HUES6 (cell line): ENCODE data around the gene SVBP.

ENCODE experiments used
- H3K27ac ChIP-seq: 2 replicates; pipeline ENCODE4 v1.7.0; 2013; ENCODE audit warnings: low read depth, mild to moderate bottlenecking, low read length, inconsistent platforms
- H3K27me3 ChIP-seq: 2 replicates; pipeline ENCODE4 v1.6.1; 2013; ENCODE audit warnings: low read length; ENCODE audit not compliant: control insufficient read depth, insufficient read depth
- H3K36me3 ChIP-seq: 2 replicates; pipeline ENCODE4 v1.6.1; 2013; ENCODE audit warnings: low read length; ENCODE audit not compliant: control insufficient read depth, insufficient read depth
- H3K4me1 ChIP-seq: 2 replicates; pipeline ENCODE4 v1.6.1; 2013; ENCODE audit warnings: low read length; ENCODE audit not compliant: control insufficient read depth, insufficient read depth
- H3K4me3 ChIP-seq: 2 replicates; pipeline ENCODE4 v1.5.1; 2013; ENCODE audit warnings: low read depth, low read length
- H3K9ac ChIP-seq: one replicate; pipeline ENCODE4 v1.6.1; 2013; ENCODE audit warnings: mild to moderate bottlenecking, low read length
- H3K9me3 ChIP-seq: 2 replicates; pipeline ENCODE4 v1.6.1; 2013; ENCODE audit warnings: low read depth, low read length; ENCODE audit not compliant: control insufficient read depth, insufficient read depth

The SVBP gene

DNA sequence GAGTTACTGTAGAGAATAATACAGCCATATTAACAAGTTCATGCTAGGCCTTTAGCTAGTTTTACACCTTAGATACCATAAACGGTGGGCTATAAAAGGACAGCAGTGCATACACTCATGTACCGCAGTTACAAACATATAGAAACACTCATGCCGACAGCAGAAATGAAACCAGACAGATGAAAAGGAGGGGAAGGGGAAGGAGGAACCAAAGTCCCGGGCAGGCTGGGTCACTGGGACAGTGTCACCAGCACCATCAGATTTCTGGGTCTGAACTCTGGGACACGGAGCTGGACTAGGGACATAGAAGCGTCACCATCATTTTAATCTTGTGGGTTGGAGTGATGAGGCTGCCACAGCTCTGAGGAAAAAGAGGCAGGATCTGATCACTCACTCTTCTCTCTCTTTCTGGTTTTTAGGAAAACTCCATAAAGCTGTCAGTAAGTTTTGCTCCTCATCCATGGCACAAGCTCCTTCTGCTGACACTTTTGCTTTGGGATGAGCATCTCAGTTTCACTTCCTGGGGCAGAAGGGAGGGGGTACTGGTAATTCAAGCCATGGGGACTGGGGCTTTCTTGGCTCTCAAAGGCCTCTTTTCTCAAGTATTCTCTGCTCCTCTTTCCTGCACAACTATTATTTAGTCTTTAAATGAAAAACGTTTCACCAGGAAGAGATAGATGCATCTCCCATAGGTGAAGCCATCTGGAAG, 21.4 kb upstream of the SVBP start:
- Histone ChIP-seq H3K36me3 (peaks cover 11% of the 10 kb centered on the region; the same call in 1 of the 2 replicates), H3K9ac (no peak overlapping the region), H3K4me3 (no peak overlapping the region), H3K27ac (no peak overlapping the region), H3K4me1 (no peaks in the 10 kb centered on the region; the same call in 1 of the 2 replicates), H3K27me3 (no peaks in the 10 kb centered on the region), H3K9me3 (no peaks in the 10 kb centered on the region)

DNA sequence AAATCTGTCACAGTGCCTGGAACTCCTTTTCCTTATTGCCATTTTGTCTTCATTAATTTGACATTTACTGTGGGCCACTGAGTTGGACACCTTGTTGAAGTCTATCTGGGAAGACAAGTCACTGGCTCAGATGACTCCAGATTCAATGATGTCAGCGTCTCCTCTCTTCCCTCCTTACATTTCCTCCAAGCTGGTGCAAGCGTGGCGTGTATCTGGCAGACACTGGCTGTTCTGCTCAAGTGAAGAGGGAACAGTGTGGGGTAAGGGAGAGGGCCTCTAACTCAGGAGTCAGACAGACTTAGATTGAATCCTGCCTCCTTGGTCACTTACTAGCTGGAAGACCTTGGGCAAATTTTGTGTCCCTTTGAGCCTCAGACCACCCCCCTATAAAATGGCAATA, 20.5 kb upstream of the SVBP start:
- H3K4me1 ChIP-seq = no peaks in the 10 kb centered on the region; the same call in 1 of the 2 replicates
- no peak overlapping the region for H3K4me3 ChIP-seq
- no peak overlapping the region for H3K9ac ChIP-seq
- H3K36me3 ChIP-seq = peaks cover 4% of the 10 kb centered on the region; the same call in 1 of the 2 replicates
- no peaks in the 10 kb centered on the region for H3K27me3 ChIP-seq
- H3K9me3 ChIP-seq = no peaks in the 10 kb centered on the region
- no peak overlapping the region for H3K27ac ChIP-seq

DNA sequence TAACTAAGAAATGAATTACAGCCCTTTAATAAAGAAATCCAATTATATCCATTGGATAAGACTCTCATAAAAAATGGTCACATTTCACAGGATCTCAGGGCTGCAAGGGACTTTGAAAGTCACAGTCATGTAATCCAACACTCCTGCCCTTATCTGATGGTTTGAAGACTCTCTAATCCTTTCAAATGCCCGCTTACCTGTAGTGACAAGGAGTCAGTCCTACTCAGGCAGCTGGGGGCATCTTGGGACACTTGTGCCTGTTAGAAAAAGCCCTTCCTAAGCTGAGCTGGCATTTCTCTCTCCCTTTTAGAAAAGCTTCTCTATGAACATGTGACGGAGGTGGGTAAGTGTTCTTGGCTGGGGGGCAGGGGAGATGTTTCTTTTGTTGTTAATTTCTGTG, 18.2 kb upstream of the SVBP start:
- Histone ChIP-seq H3K36me3 (no peaks in the 10 kb centered on the region), H3K27ac (no peak overlapping the region), H3K9me3 (no peaks in the 10 kb centered on the region), H3K4me1 (peaks cover 6% of the 10 kb centered on the region; the same call in 1 of the 2 replicates), H3K9ac (no peak overlapping the region), H3K4me3 (no peak overlapping the region), H3K27me3 (no peaks in the 10 kb centered on the region)

DNA sequence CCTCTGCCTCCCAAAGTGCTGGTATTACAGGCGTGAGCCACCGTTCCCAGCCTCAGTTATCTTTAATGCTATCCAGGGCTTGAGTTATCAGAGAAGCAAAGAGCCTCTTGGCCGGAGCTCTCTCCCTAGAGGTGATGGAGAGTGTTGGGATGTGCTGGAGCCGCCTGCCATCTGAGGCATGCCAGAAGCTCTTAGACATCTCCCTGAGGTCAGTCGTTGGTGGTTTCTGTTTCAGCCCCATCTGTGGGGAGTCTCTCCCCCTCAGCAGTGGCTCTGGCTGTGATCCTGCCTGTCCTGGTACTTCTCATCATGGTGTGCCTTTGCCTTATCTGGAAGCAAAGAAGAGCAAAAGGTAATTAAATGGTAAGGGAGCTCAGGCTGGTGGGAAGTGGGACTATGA, 17.6 kb upstream of the SVBP start:
- Histone ChIP-seq H3K36me3 (no peaks in the 10 kb centered on the region), H3K4me1 (peaks cover 6% of the 10 kb centered on the region; the same call in 1 of the 2 replicates), H3K9me3 (no peaks in the 10 kb centered on the region), H3K27me3 (no peaks in the 10 kb centered on the region), H3K9ac (no peak overlapping the region), H3K4me3 (no peak overlapping the region), H3K27ac (no peak overlapping the region)

DNA sequence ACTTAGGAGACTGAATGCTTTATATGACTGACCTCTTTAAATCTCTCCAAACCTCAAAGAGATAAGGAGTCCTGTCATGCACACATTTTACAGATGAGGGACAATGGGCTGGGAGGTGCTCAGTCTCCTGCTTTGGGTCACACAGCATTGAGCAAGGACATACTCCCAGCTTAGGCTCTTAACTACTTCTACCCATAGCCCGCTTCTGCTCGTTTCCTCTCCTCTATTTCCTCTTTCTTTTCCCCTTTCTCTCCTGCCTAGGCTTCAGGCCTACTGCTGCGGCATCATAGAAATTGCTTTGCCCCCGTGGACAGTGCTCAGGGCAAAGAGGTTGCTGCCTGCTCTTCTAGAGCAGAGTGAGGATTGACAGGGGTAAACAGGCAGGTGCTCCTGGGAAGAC, 16.8 kb upstream of the SVBP start:
- no peaks in the 10 kb centered on the region for H3K36me3 ChIP-seq
- no peaks in the 10 kb centered on the region for H3K27me3 ChIP-seq
- peaks cover 6% of the 10 kb centered on the region; the same call in 1 of the 2 replicates for H3K4me1 ChIP-seq
- no peak overlapping the region for H3K9ac ChIP-seq
- no peak overlapping the region for H3K4me3 ChIP-seq
- H3K9me3 ChIP-seq = no peaks in the 10 kb centered on the region
- H3K27ac ChIP-seq = no peak overlapping the region

DNA sequence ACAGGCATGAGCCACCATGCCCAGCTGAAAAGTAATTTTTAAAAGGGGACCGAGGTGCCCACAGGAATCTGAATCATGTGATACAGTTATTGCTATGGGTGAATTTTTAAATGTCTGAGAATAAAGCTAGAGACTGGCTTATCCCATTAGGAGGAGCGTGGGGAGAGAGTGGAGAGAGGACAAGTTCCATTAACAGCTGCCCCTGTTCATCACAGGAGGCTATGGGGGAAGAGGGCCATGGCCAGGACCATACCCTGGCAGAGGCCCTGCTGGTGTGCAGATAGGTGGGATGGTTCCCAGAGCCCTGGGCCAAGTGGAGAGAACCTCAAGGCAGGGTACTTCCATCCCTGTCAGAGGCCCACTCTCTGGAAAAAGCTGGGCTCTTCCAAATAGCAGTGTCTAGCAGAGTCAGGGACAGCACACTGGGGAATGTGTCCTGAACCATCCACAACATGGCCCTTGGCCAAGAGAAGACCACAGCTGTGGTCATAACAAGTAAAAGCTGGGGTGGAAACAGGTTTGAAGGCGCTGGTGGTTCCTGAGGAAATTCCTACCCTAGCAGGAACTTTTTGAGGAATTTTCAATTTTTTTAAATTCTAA, 15.5 kb upstream of the SVBP start:
- no peak overlapping the region for H3K9ac ChIP-seq

DNA sequence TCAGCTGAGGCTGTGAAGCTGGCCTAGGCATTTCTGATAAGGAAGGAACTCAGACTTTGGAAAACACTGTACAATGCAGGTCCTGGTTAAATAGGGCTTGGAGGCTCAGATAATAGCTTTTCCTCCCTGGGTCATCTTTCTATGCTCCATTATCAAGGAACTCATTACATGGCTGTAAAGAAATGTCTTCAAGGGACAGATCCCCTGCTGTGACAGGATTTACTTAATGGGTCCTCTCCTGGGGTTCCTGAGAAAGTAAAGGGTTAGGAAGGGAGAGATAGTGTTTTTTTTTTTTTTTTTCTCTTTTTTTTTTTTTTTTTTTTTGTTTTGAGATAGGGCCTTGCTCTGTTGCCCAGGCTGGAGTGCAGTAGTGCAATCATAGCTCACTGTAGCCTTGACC, 14.1 kb upstream of the SVBP start:
- no peak overlapping the region for H3K4me3 ChIP-seq
- H3K9me3 ChIP-seq = no peaks in the 10 kb centered on the region
- H3K27me3 ChIP-seq = no peaks in the 10 kb centered on the region
- no peak overlapping the region for H3K27ac ChIP-seq
- no peak overlapping the region for H3K9ac ChIP-seq
- no peaks in the 10 kb centered on the region for H3K36me3 ChIP-seq
- H3K4me1 ChIP-seq = peaks cover 6% of the 10 kb centered on the region; the same call in 1 of the 2 replicates

More for the DNA sequence above, 15.5 kb upstream of the SVBP start:
- Histone ChIP-seq H3K36me3 (no peaks in the 10 kb centered on the region), H3K9me3 (no peaks in the 10 kb centered on the region), H3K4me1 (peaks cover 6% of the 10 kb centered on the region; the same call in 1 of the 2 replicates), H3K27me3 (no peaks in the 10 kb centered on the region), H3K4me3 (no peak overlapping the region), H3K27ac (no peak overlapping the region)

DNA sequence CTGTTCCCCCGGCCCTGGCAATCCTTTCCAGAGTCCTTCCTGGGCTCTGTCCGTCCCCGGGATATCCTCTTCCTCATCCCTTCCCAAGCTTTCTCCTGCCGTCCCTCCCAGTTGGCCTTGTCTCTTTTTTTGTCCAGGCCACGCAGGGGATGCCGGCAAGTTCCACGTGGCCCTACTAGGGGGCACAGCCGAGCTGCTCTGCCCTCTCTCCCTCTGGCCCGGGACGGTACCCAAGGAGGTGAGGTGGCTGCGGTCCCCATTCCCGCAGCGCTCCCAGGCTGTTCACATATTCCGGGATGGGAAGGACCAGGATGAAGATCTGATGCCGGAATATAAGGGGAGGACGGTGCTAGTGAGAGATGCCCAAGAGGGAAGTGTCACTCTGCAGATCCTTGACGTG, 13.4 kb upstream of the SVBP start:
- H3K27me3 ChIP-seq = no peaks in the 10 kb centered on the region
- no peak overlapping the region for H3K27ac ChIP-seq
- H3K9ac ChIP-seq = no peak overlapping the region
- no peaks in the 10 kb centered on the region for H3K9me3 ChIP-seq
- H3K36me3 ChIP-seq = no peaks in the 10 kb centered on the region
- H3K4me1 ChIP-seq = peaks cover 6% of the 10 kb centered on the region; the same call in 1 of the 2 replicates
- no peak overlapping the region for H3K4me3 ChIP-seq

DNA sequence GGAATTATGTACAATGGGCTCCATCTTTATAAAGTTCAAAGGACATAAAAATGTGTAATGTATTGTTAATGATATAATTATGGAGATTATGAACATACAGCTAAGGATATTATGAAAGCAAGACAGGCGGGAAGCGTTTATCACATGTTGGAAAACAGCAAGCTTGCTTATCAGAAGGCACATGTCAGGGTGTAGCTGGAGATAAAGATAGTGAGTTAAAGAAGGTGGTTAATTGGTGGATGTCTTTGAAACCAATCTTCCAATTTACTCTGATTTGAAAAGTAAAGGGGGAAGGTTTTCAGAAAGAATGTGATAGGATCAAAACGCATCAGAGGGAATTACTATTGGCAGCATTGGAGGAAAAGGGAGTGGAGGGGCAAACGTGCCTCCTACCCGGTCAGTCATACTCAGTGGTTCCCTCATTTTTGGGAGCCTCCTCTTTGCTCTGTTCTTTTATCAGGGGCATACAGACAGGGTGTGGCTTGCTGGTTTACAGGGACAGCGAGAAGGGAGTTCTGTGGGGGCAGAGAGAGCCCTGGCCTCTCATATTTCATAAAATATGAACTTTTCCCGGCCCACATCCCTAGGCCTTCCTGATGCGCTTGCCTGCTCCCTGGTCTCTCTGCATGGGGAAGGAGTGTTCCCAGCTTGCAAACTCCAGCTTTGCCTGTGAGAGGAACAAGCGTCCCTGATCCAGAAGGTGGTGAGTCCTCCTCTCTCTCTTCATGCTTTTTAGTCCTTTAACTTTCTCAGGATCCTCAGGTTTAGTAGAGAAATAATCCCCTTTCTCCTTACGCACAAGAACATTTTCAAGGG, 8.0 kb upstream of the SVBP start:
- H3K36me3 ChIP-seq = no peaks in the 10 kb centered on the region
- no peaks in the 10 kb centered on the region for H3K9me3 ChIP-seq
- no peak overlapping the region for H3K9ac ChIP-seq
- no peak overlapping the region for H3K4me3 ChIP-seq
- H3K27me3 ChIP-seq = no peaks in the 10 kb centered on the region
- peaks cover 22% of the 10 kb centered on the region for H3K4me1 ChIP-seq
- H3K27ac ChIP-seq = no peak overlapping the region

DNA sequence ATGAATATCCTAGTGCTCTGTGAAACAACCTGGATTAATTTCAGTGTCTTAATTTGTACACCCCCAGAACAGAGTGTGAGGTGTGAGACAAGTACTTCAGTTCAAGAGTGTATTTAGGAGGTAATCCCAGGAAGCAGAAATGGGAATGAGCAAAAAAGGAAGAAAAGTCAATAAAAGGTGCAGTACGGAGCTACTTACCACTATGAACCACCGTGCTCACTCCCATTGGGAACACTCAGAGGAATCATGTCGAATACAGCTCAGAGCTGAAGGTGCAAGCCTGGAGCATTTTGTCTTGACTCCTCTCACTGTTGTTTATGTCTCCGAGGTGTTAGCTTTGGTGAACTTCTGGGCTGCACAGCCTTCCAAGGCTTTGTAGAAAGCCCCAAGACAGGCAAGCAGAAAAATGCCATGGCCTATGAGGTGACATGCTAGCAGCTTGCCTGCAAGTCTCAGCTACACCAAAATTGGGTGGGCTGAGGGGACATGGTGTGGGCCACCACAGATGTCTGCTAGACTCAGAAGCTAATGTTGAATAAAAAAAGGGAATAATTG, 7.4 kb upstream of the SVBP start:
- Histone ChIP-seq H3K4me3 (no peak overlapping the region), H3K27ac (no peak overlapping the region), H3K27me3 (no peaks in the 10 kb centered on the region), H3K9ac (no peak overlapping the region), H3K9me3 (no peaks in the 10 kb centered on the region), H3K4me1 (peaks cover 22% of the 10 kb centered on the region), H3K36me3 (no peaks in the 10 kb centered on the region)
